NB4 (cell line): ENCODE measurements around the gene SPON1.
"Not testable (repeated sequence)": the region's sequence is repeated elsewhere in the genome, so short reads cannot be mapped to it uniquely, and the experiment has no call there.

Source experiments
- DNase-seq: peaks from one replicate; pipeline ENCODE4 v3.0.0; 2010; ENCODE audit warnings: low read depth
- H3K4me3 ChIP-seq: one replicate; pipeline ENCODE4 v1.5.1; 2011; ENCODE audit warnings: mild to moderate bottlenecking, low read depth, low read length, moderate library complexity
- MYC ChIP-seq: IDR thresholded peaks from 2 replicates; pipeline ENCODE4 v1.6.1; 2011; ENCODE audit warnings: low read depth, low read length
- POLR2A ChIP-seq: IDR thresholded peaks from 2 replicates; pipeline ENCODE4 v1.6.1; 2011; ENCODE audit warnings: mild to moderate bottlenecking; ENCODE audit not compliant: insufficient read length; ENCODE audit errors: extremely low read depth
- TF ChIP-seq, protein P1 (sequence below): IDR thresholded peaks from 2 replicates; pipeline ENCODE4 v1.6.1; 2011; ENCODE audit warnings: low read depth, low read length
- TF ChIP-seq, protein P2 (sequence below): IDR thresholded peaks from one replicate; pipeline ENCODE4 v1.5.1; 2012; ENCODE audit warnings: low read depth, low read length

Gene SPON1

DNA sequence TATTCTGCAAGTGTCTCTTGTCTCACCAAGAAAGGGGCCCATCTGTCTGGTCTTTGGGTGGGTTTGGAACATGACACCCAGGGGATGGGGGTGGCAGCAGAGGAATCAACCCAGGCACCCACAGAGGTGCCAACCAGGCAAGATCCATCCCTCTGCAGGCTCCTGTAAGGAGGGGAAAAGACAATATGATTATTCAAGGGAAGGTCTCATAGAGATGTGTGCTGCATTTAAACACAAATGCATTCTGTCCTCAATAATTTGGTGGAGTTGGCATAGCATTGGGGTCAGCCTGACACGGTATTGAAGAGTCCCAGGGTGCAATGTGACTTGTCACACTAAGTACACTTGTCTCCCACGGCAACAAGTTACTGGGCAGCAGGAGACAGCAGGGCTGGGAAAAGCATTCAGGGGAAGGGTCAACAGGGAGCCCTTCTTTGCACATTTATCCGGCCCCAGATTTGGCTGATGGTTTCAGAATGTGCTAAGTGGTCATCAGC, 33.1 kb upstream of the SPON1 start:
- no peak overlapping the region for H3K4me3 ChIP-seq
- DNase-seq: no peak
- TF ChIP-seq, protein P1, sequence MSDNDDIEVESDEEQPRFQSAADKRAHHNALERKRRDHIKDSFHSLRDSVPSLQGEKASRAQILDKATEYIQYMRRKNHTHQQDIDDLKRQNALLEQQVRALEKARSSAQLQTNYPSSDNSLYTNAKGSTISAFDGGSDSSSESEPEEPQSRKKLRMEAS: no peak
- TF ChIP-seq POLR2A (no peak), MYC (no peak)
- TF ChIP-seq, protein P2, sequence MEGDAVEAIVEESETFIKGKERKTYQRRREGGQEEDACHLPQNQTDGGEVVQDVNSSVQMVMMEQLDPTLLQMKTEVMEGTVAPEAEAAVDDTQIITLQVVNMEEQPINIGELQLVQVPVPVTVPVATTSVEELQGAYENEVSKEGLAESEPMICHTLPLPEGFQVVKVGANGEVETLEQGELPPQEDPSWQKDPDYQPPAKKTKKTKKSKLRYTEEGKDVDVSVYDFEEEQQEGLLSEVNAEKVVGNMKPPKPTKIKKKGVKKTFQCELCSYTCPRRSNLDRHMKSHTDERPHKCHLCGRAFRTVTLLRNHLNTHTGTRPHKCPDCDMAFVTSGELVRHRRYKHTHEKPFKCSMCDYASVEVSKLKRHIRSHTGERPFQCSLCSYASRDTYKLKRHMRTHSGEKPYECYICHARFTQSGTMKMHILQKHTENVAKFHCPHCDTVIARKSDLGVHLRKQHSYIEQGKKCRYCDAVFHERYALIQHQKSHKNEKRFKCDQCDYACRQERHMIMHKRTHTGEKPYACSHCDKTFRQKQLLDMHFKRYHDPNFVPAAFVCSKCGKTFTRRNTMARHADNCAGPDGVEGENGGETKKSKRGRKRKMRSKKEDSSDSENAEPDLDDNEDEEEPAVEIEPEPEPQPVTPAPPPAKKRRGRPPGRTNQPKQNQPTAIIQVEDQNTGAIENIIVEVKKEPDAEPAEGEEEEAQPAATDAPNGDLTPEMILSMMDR: no peak

DNA sequence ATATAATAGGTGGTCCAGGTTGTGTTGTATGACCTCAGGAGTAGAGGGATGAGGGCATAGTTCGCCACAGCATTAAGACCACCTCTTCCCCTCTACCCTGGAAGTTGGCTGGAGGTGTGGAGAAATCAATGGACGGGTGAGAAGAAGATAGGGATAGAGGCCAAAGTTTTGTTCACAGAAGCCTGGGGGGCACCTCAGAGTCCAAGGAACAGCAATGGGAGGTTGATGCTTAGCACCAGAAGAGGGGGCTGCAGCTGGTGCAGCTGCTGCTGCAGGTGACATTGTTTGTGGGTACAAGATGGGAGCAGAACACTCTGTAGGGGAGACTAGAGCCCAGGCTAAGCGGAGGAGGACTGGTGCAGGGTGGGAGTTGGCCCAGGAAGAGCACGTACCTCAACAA, 31.2 kb upstream of the SPON1 start:
- H3K4me3 ChIP-seq: no peak overlapping the region
- DNase-seq: no peak
- TF ChIP-seq, protein P2: no peak
- TF ChIP-seq POLR2A (no peak), MYC (no peak)
- TF ChIP-seq, protein P1: no peak

DNA sequence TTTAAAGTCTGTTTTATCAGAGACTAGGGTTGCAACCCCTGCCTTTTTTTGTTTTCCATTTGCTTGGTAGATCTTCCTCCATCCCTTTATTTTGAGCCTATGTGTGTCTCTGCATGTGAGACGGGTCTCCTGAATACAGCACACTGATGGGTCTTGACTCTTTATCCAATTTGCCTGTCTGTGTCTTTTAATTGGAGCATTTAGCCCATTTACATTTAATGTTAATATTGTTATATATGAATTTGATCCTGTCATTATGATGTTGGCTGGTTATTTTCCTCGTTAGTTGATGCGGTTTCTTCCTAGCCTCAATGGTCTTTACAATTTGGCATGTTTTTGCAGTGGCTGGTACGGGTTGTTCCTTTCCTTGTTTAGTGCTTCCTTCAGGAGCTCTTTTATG, 25.4 kb upstream of the SPON1 start:
- not testable (repeated sequence) for H3K4me3 ChIP-seq, DNase-seq

DNA sequence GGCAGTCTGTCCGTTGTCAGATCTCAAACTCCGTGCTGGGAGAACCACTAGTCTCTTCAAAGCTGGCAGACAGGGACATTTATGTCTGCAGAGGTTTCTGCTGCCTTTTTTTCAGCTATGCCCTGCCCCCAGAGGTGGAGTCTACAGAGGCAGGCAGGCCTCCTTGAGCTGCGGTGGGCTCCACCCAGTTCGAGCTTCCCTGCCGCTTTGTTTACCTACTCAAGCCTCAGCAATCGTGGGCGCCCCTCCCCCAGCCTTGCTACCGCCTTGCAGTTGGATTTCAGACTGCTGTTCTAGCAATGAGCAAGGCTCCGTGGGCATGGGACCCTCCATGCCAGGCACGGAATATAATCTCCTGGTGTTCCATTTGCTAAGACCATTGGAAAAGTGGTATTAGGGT, 23.7 kb upstream of the SPON1 start:
- not testable (repeated sequence) for H3K4me3 ChIP-seq, DNase-seq

DNA sequence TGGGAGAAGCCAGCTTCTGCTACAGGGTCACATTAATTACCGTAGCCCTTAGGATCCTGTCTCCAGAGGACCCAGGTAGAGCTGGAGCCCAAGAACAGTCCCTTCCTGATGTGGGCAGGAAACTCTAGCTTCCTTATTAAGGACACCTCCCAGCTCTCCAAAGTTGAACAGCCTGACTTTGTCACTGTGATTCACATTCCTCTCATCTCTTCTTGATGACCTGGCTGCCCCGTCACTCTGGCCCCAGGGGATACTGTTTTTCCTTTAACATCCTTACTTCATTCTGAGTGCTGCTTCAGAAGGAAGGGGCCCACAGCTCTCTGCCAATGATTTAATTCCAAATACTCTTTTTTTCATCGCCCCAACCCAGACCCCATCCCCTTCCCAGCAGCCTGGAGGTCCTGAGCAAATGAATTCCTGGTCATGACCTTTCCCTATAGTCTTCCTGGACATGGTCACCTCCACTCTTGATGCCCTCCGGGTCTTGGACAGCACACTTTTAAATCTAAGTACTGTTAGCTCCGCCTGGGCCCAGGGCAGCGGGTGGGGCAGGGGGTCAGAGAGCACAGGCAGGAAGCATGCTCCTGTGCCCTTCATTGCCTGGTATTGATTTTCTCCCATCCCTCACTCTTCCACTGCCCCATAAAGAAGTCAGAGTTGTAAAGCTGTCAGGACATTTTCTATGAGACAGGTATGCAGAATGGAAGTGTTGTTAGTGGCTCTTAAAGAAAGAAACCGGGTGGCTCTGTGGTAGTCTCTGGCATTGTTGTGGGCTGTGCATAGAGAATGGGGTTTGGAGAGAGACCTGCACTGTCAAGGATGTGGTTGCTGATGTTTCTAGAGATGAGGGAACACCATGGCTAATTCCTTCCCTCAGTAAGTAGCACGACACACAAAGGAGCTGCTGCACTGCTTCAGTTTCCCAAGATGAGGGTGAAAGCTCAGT, 22.3 kb upstream of the SPON1 start:
- H3K4me3 ChIP-seq: no peak overlapping the region
- no peak for DNase-seq
- TF ChIP-seq, protein P1: no peak
- TF ChIP-seq POLR2A: no peak
- TF ChIP-seq, protein P2: no peak

DNA sequence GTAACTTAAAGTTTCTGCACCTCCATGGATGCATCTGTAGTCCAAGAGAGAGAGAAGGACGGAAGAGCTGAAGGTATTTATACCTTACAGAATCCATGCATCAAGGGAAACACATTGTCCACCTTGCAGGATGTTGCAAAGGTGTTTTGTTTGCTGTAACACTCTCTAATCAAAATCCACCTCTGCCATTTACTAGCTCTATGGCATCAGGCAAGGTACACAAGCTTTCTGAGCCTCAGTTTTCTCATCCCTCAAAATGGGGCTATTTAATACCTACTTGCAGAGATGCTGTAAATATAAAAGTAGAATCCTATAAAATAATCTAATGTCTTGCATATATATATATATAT, 21.6 kb upstream of the SPON1 start:
- no peak overlapping the region for H3K4me3 ChIP-seq
- DNase-seq: no peak
- TF ChIP-seq, protein P1: no peak

DNA sequence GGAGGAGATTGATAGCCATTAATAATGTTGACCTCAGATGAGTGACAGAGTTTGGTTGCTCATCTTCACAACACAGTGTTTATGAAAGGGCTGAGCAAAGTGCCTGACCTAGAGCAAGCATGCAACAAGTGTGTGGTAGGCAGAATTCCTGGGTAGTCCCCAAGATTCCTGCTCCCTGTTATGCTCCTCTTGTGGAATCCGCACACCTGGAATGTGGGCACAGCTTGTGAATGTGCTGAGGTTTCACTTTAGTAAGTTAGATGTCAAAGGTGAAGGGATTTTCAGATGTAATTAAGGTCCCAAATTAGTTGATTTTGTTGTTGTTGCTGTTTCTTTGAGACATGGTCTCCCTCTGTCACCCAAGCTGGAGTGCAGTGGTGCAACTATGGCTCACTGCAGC, 20.7 kb upstream of the SPON1 start:
- TF ChIP-seq, protein P1: no peak
- TF ChIP-seq, protein P2: no peak
- TF ChIP-seq MYC: no peak
- TF ChIP-seq POLR2A: no peak
- DNase-seq: no peak
- no peak overlapping the region for H3K4me3 ChIP-seq
